Measurements from ENCODE around the gene NRROS. TPM values are rescaled to one million over a fixed set of nuclear protein-coding genes. Genes with fewer than 3 reads are reported as not detected.

NRROS gene
- total and polyA plus RNA-seq, 2 of the 4 experiments (the other 2 are of a cell fraction) = 0.10 TPM; not detected in 1

DNA sequence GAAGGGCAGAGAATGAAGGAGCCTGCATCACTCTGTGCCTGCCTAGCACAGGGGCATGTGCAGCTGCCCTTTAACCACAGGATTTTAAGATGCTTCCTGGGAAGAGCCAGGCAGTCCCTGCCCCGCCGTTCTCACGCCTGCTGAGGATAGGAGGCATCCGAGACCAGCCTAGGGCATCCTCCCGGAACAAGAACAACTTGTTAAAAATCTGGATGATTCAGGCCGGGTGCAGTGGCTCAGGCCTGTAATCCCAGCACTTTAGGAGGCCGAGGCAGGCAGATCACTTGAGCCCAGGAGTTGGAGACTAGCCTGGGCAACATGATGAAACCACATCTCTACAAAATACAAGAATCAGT is 15.2 kb downstream of the NRROS start:
- Histone ChIP-seq H2AFZ (replicated peaks; ENCODE audit: low read length, poor library complexity) (peak overlapping the region; percentile 36), H3K14ac (replicated peaks; ENCODE audit: low read depth, low read length) (no peak overlapping the region), H4K91ac (ENCODE audit: insufficient read depth, low read depth, low read length) (no peak overlapping the region), H2BK5ac (ENCODE audit: low read depth, low read length, poor library complexity, severe bottlenecking) (no peak overlapping the region), H3K4me2 (ENCODE audit: low read depth, low read length) (no peak overlapping the region), H3K27me3 (ENCODE audit: control insufficient read depth, insufficient read depth, low read length) (peaks cover 2% of the 10 kb centered on the region; the same call in 1 of the 2 replicates), H3K4me1 (ENCODE audit: control insufficient read depth, insufficient read depth, low read length) (peaks cover 2% of the 10 kb centered on the region), H3K4me3 (ENCODE audit: insufficient read depth, low read depth, low read length) (no peak overlapping the region), H3K4ac (ENCODE audit: low read depth, low read length) (no peak overlapping the region), H2BK120ac (ENCODE audit: low read depth, low read length) (no peak overlapping the region), H4K8ac (ENCODE audit: low read depth in 2 of 2, low read length in 2 of 2) (no peak overlapping the region), H3K9ac (ENCODE audit: low read depth, low read length) (no peak overlapping the region), H3K18ac (ENCODE audit: low read depth, low read length) (no peak overlapping the region), H2AK9ac (replicated peaks; ENCODE audit: low read depth, low read length, poor library complexity) (no peak overlapping the region), H3K56ac (ENCODE audit: extremely low read depth, insufficient read depth, low read length) (no peak overlapping the region), H3K9me3 (ENCODE audit: control insufficient read depth, insufficient read depth, low read length) (no peaks in the 10 kb centered on the region), H2BK15ac (ENCODE audit: low read depth, low read length) (no peak overlapping the region), H3K36me3 (ENCODE audit: control insufficient read depth, insufficient read depth, low read length) (no peaks in the 10 kb centered on the region), H3K27ac (ENCODE audit: insufficient read depth, low read length) (no peak overlapping the region), H2BK20ac (ENCODE audit: low read depth, low read length) (no peak overlapping the region), H2AK5ac (ENCODE audit: low read depth, low read length) (no peak overlapping the region), H3K9me1 (ENCODE audit: insufficient read depth, low read length) (peaks cover 6% of the 10 kb centered on the region; the same call in 1 of the 2 replicates), H4K5ac (ENCODE audit: low read depth, low read length) (no peak overlapping the region), H4K20me1 (ENCODE audit: insufficient read depth, low read length) (peaks cover 3% of the 10 kb centered on the region; the same call in 1 of the 2 replicates), H3K79me1 (ENCODE audit: low read depth in 1 of 2, low read length in 2 of 2) (no peaks in the 10 kb centered on the region), H3K23ac (ENCODE audit: low read depth, low read length) (no peak overlapping the region)
- 98% methylated on average over 5 of the region's 7 CpGs; no CpG with 5 or more reads in 1 of the 2 experiments for WGBS, 2 experiments (ENCODE audit: extremely low coverage in 2 of 2, insufficient read length in 1 of 2)
- DNase-seq (no peak), ATAC-seq (ENCODE audit: low read depth) (no peak)
- TF ChIP-seq MAFK (IDR thresholded peaks at IDR 0.05; ENCODE audit: low read depth, low read length) (no peak), CEBPB (IDR thresholded peaks at IDR 0.05; ENCODE audit: low read depth, low read length) (no peak), MXI1 (IDR thresholded peaks at IDR 0.05; ENCODE audit: borderline replicate concordance, low read depth, low read length) (no peak), FOS (IDR thresholded peaks at IDR 0.05; ENCODE audit: low read depth, low read length) (no peak), BHLHE40 (IDR thresholded peaks at IDR 0.05; ENCODE audit: low read depth, low read length) (no peak), CHD1 (IDR thresholded peaks at IDR 0.05; ENCODE audit: low read depth, low read length) (no peak), POLR2A (IDR thresholded peaks at IDR 0.05; ENCODE audit: low read depth, low read length) (no peak), NFE2L2 (IDR thresholded peaks at IDR 0.05; ENCODE audit: low read depth, low read length) (no peak), RAD21 (IDR thresholded peaks at IDR 0.05; ENCODE audit: low read length) (no peak)
- TF ChIP-seq, protein P1, sequence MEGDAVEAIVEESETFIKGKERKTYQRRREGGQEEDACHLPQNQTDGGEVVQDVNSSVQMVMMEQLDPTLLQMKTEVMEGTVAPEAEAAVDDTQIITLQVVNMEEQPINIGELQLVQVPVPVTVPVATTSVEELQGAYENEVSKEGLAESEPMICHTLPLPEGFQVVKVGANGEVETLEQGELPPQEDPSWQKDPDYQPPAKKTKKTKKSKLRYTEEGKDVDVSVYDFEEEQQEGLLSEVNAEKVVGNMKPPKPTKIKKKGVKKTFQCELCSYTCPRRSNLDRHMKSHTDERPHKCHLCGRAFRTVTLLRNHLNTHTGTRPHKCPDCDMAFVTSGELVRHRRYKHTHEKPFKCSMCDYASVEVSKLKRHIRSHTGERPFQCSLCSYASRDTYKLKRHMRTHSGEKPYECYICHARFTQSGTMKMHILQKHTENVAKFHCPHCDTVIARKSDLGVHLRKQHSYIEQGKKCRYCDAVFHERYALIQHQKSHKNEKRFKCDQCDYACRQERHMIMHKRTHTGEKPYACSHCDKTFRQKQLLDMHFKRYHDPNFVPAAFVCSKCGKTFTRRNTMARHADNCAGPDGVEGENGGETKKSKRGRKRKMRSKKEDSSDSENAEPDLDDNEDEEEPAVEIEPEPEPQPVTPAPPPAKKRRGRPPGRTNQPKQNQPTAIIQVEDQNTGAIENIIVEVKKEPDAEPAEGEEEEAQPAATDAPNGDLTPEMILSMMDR (conservative IDR thresholded peaks at IDR 0.05; ENCODE audit: low read depth, low read length) = no peak
- TF ChIP-seq, protein P2, sequence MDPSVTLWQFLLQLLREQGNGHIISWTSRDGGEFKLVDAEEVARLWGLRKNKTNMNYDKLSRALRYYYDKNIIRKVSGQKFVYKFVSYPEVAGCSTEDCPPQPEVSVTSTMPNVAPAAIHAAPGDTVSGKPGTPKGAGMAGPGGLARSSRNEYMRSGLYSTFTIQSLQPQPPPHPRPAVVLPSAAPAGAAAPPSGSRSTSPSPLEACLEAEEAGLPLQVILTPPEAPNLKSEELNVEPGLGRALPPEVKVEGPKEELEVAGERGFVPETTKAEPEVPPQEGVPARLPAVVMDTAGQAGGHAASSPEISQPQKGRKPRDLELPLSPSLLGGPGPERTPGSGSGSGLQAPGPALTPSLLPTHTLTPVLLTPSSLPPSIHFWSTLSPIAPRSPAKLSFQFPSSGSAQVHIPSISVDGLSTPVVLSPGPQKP (IDR thresholded peaks at IDR 0.05; ENCODE audit: borderline replicate concordance, low read depth, low read length) = no peak
- TF ChIP-seq, protein P3, sequence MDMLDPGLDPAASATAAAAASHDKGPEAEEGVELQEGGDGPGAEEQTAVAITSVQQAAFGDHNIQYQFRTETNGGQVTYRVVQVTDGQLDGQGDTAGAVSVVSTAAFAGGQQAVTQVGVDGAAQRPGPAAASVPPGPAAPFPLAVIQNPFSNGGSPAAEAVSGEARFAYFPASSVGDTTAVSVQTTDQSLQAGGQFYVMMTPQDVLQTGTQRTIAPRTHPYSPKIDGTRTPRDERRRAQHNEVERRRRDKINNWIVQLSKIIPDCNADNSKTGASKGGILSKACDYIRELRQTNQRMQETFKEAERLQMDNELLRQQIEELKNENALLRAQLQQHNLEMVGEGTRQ (IDR thresholded peaks at IDR 0.05; ENCODE audit: low read depth, low read length) = no peak
- ChIA-PET CTCF (interaction anchor here (0.6 kb wide), 1 partner anchor 73 kb away, joined by 3 read pairs; no protein-coding TSS in a partner anchor), POLR2A (ENCODE audit: unreplicated experiment) (no interaction called here)
- BruUV-seq (replicated peaks) = no TSS peak
- in situ Hi-C loops (cut with MboI; ENCODE audit: low sequenced_read_pairs) (no loop called here), intact Hi-C loops (cut with micrococcal nuclease) (no loop called here), dilution Hi-C loops (cut with HindIII; ENCODE audit: low sequenced_read_pairs, unreplicated experiment) (no loop called here)

Measured in IMR-90 (cell line).